Mucosa of rectum (tissue), 2 donors: ENCODE data around the gene PBOV1.

Experiments
- H3K27ac ChIP-seq, 2 donors: one replicate each; pipeline ENCODE4 v1.7.0; 2013; ENCODE audit warnings: inconsistent platforms in 2 of 2, low read depth in 2 of 2, low read length in 2 of 2
- H3K27me3 ChIP-seq, 2 donors: one replicate each; pipeline ENCODE4 v1.7.0; 2013; ENCODE audit warnings: low read length in 2 of 2; ENCODE audit not compliant: control insufficient read depth in 2 of 2, insufficient read depth in 2 of 2
- H3K36me3 ChIP-seq, 2 donors: one replicate each; pipeline ENCODE4 v1.7.0; 2013; ENCODE audit warnings: low read length in 2 of 2; ENCODE audit not compliant: control insufficient read depth in 2 of 2, insufficient read depth in 2 of 2
- H3K4me1 ChIP-seq, 2 donors: one replicate each; pipeline ENCODE4 v1.7.0; 2013; ENCODE audit warnings: low read length in 2 of 2, mild to moderate bottlenecking in 1 of 2; ENCODE audit not compliant: control insufficient read depth in 2 of 2, insufficient read depth in 2 of 2
- H3K4me3 ChIP-seq, 2 donors: one replicate each; pipeline ENCODE4 v1.7.0; 2013; ENCODE audit warnings: low read length in 2 of 2
- H3K9ac ChIP-seq, 2 donors: one replicate each; pipeline ENCODE4 v1.7.0; 2013; ENCODE audit warnings: low read length in 2 of 2, low read depth in 1 of 2, mild to moderate bottlenecking in 1 of 2
- H3K9me3 ChIP-seq, 2 donors: one replicate each; pipeline ENCODE4 v1.7.0; 2013; ENCODE audit warnings: low read length in 2 of 2; ENCODE audit not compliant: control insufficient read depth in 2 of 2
- donor health status: healthy.
- donor health status: Normal muscosa, but diverticular disease.

Gene PBOV1

GRCh38 chr6:138196122-138196738 is 22.1 kb downstream of the PBOV1 start:
- H3K27ac ChIP-seq = peak overlapping the region in 1 of 2 donors; percentile 5
- peaks cover 0 to 7% of the 10 kb centered on the region in 2 donors for H3K4me1 ChIP-seq
- H3K4me3 ChIP-seq = no peak overlapping the region
- no peaks in the 10 kb centered on the region for H3K36me3 ChIP-seq
- no peak overlapping the region for H3K9ac ChIP-seq
- no peaks in the 10 kb centered on the region for H3K27me3 ChIP-seq
- H3K9me3 ChIP-seq = no peaks in the 10 kb centered on the region

- no peaks in the 10 kb centered on the region for H3K36me3 ChIP-seq
- H3K27me3 ChIP-seq = no peaks in the 10 kb centered on the region
- peaks cover 6 to 14% of the 10 kb centered on the region in 2 donors for H3K4me1 ChIP-seq
- no peak overlapping the region for H3K9ac ChIP-seq
- H3K27ac ChIP-seq = peak overlapping the region; percentile 72 to 78
- H3K4me3 ChIP-seq = peak overlapping the region in 1 of 2 donors; percentile 38
- H3K9me3 ChIP-seq = no peaks in the 10 kb centered on the region
Observed at GRCh38 chr6:138194287-138194686, 24.0 kb downstream of the PBOV1 start.

- Histone ChIP-seq H3K4me1 (peaks cover 6 to 31% of the 10 kb centered on the region in 2 donors), H3K9me3 (no peaks in the 10 kb centered on the region), H3K27ac (peak overlapping the region; percentile 62 to 70), H3K36me3 (no peaks in the 10 kb centered on the region), H3K4me3 (peak overlapping the region in 1 of 2 donors; percentile 4), H3K27me3 (no peaks in the 10 kb centered on the region), H3K9ac (peak overlapping the region in 1 of 2 donors; percentile 2)
Observed at GRCh38 chr6:138188278-138188941, 29.9 kb downstream of the PBOV1 start.

GRCh38 chr6:138187156-138187555 is 31.1 kb downstream of the PBOV1 start:
- H3K4me1 ChIP-seq = peaks cover 11 to 35% of the 10 kb centered on the region in 2 donors
- no peaks in the 10 kb centered on the region for H3K27me3 ChIP-seq
- peak overlapping the region; percentile 26 to 62 for H3K27ac ChIP-seq
- H3K4me3 ChIP-seq = no peak overlapping the region
- no peak overlapping the region for H3K9ac ChIP-seq
- no peaks in the 10 kb centered on the region for H3K36me3 ChIP-seq
- no peaks in the 10 kb centered on the region for H3K9me3 ChIP-seq

- no peak overlapping the region for H3K27ac ChIP-seq
- H3K9me3 ChIP-seq = no peaks in the 10 kb centered on the region
- H3K4me1 ChIP-seq = peaks cover 5 to 27% of the 10 kb centered on the region in 2 donors
- no peaks in the 10 kb centered on the region for H3K27me3 ChIP-seq
- no peak overlapping the region for H3K4me3 ChIP-seq
- no peak overlapping the region for H3K9ac ChIP-seq
- H3K36me3 ChIP-seq = no peaks in the 10 kb centered on the region
Observed at GRCh38 chr6:138184230-138184629, 34.1 kb downstream of the PBOV1 start.

GRCh38 chr6:138183790-138184134 is 34.5 kb downstream of the PBOV1 start:
- Histone ChIP-seq H3K9ac (peak overlapping the region in 1 of 2 donors; percentile 1), H3K27me3 (no peaks in the 10 kb centered on the region), H3K36me3 (no peaks in the 10 kb centered on the region), H3K9me3 (no peaks in the 10 kb centered on the region), H3K4me3 (no peak overlapping the region), H3K4me1 (peaks cover 5 to 22% of the 10 kb centered on the region in 2 donors), H3K27ac (peak overlapping the region in 1 of 2 donors; percentile 57)

GRCh38 chr6:138182939-138183789 is 35.1 kb downstream of the PBOV1 start:
- no peaks in the 10 kb centered on the region for H3K27me3 ChIP-seq
- peaks cover 5 to 17% of the 10 kb centered on the region in 2 donors for H3K4me1 ChIP-seq
- H3K27ac ChIP-seq = peak overlapping the region; percentile 11 to 57
- H3K9ac ChIP-seq = peak overlapping the region in 1 of 2 donors; percentile 1
- H3K36me3 ChIP-seq = no peaks in the 10 kb centered on the region
- peaks cover 0 to 1% of the 10 kb centered on the region in 2 donors for H3K9me3 ChIP-seq
- peak overlapping the region in 1 of 2 donors; percentile 17 for H3K4me3 ChIP-seq

- no peak overlapping the region for H3K27ac ChIP-seq
- H3K9ac ChIP-seq = no peak overlapping the region
- H3K4me3 ChIP-seq = no peak overlapping the region
- peaks cover 6 to 7% of the 10 kb centered on the region in 2 donors for H3K9me3 ChIP-seq
- H3K4me1 ChIP-seq = no peaks in the 10 kb centered on the region
- no peaks in the 10 kb centered on the region for H3K27me3 ChIP-seq
- H3K36me3 ChIP-seq = no peaks in the 10 kb centered on the region
Observed at GRCh38 chr6:138176652-138177232, 41.5 kb downstream of the PBOV1 start.

- Histone ChIP-seq H3K27ac (no peak overlapping the region), H3K9me3 (peaks cover 6 to 7% of the 10 kb centered on the region in 2 donors), H3K4me3 (no peak overlapping the region), H3K9ac (no peak overlapping the region), H3K27me3 (no peaks in the 10 kb centered on the region), H3K4me1 (no peaks in the 10 kb centered on the region), H3K36me3 (no peaks in the 10 kb centered on the region)
Observed at GRCh38 chr6:138175596-138175995, 42.7 kb downstream of the PBOV1 start.
